K562 (cell line): ENCODE measurements around the gene PNPO. TPM values are rescaled to one million over a fixed set of nuclear protein-coding genes. Genes with fewer than 3 reads are reported as not detected.

Experiments
- AFF1 ChIP-seq, 2 experiments: fragments of 450-650 bp; IDR thresholded peaks; 2 replicates each; pipeline ENCODE4 v1.6.1; 2018; ENCODE audit warnings: mild to moderate bottlenecking in 2 of 2, low read depth in 1 of 2; ENCODE audit not compliant: partially characterized antibody in 2 of 2
- ATF4 ChIP-seq: fragments of 450-650 bp; formaldehyde crosslinking; IDR thresholded peaks from 2 replicates; pipeline ENCODE4 v1.4.0; 2022; ENCODE audit warnings: mild to moderate bottlenecking, moderate library complexity
- CTCFL ChIP-seq: IDR thresholded peaks from 2 replicates; pipeline ENCODE4 v1.6.1; 2011; ENCODE audit warnings: borderline replicate concordance, low read depth, mild to moderate bottlenecking, moderate library complexity, low read length; ENCODE audit not compliant: insufficient read depth, poor library complexity, severe bottlenecking
- CXXC5 ChIP-seq: fragments of 250-450 bp; sonication (Bioruptor Pico); IDR thresholded peaks from 2 replicates; pipeline ENCODE4 v1.8.0; 2022; ENCODE audit warnings: inconsistent platforms, mild to moderate bottlenecking, moderate library complexity
- E2F1 ChIP-seq: sonication (generic); formaldehyde crosslinking; IDR thresholded peaks from 2 replicates; pipeline ENCODE4 v1.8.1; 2023; ENCODE audit warnings: mild to moderate bottlenecking, missing genetic modification reagents, moderate library complexity
- EP300 ChIP-seq: IDR thresholded peaks from 2 replicates; pipeline ENCODE4 v1.6.1; 2012; ENCODE audit warnings: low read length, improper control_type of control experiment
- FOS ChIP-seq: IDR thresholded peaks from 3 replicates; pipeline ENCODE4 v1.6.1; 2011; ENCODE audit not compliant: insufficient read length; ENCODE audit errors: extremely low read depth
- FOXP4 ChIP-seq: sonication (generic); formaldehyde crosslinking; IDR thresholded peaks from 2 replicates; pipeline ENCODE4 v1.8.0; 2022; ENCODE audit warnings: mild to moderate bottlenecking, missing genetic modification reagents, borderline replicate concordance
- MEF2D ChIP-seq: conservative IDR thresholded peaks from 2 replicates; pipeline ENCODE4 v1.6.1; 2016; ENCODE audit warnings: low read depth, missing genetic modification characterization, missing compliant biosample characterization
- NCOA1 ChIP-seq: fragments of 450-650 bp; IDR thresholded peaks from 2 replicates; pipeline ENCODE4 v1.6.1; 2016; ENCODE audit warnings: low read depth
- NFATC3 ChIP-seq: fragments of 450-650 bp; IDR thresholded peaks from 2 replicates; pipeline ENCODE4 v1.6.1; 2017; ENCODE audit warnings: mild to moderate bottlenecking
- NFRKB ChIP-seq: fragments of 450-650 bp; IDR thresholded peaks from 2 replicates; pipeline ENCODE4 v1.6.1; 2016; ENCODE audit warnings: low read depth
- NR3C1 ChIP-seq: sonication (generic); formaldehyde crosslinking; IDR thresholded peaks from 2 replicates; pipeline ENCODE4 v1.8.1; 2022; ENCODE audit warnings: missing genetic modification reagents
- RUNX1 ChIP-seq: sonication (generic); IDR thresholded peaks from 2 replicates; pipeline ENCODE4 v1.6.1; 2016; ENCODE audit warnings: antibody characterized with exemption, low read depth
- SLC30A9 ChIP-seq: fragments of 250-450 bp; sonication (Bioruptor Pico); IDR thresholded peaks from 2 replicates; pipeline ENCODE4 v1.8.0; 2022; ENCODE audit warnings: mild to moderate bottlenecking, moderate library complexity
- TBL1XR1 ChIP-seq, 2 experiments: IDR thresholded peaks; 2 replicates each; pipeline ENCODE4 v1.6.1; 2012; ENCODE audit warnings: improper control_type of control experiment in 2 of 2, low read length in 2 of 2, mild to moderate bottlenecking in 1 of 2
- ZFP1 ChIP-seq: fragments of 450-650 bp; formaldehyde crosslinking; IDR thresholded peaks from 2 replicates; pipeline ENCODE4 v1.4.0; 2020; ENCODE audit warnings: mild to moderate bottlenecking, mixed read lengths
- ZNF316 ChIP-seq: fragments of 450-650 bp; IDR thresholded peaks from 2 replicates; pipeline ENCODE4 v1.6.1; 2016
- polyA plus RNA-seq, 8 experiments: library from polyadenylated mRNA; depleted of rRNA in 4 of 8; stranded (reverse) in 5 of 8; unstranded in 3 of 8; fragments of >200 nt; fragmentation: Nextera tagmentation in 2 of 8; fragmentation: Illumina TruSeq in 1 of 8; extraction: Ambion mirVana in 2 of 8; extraction: Trizol in 1 of 8; gene quantifications; 2 replicates each; pipeline versions ENCODE4 v1.2.1 to v1.2.3, GENCODE V29; 2011 to 2014; ENCODE audit warnings: inconsistent platforms in 1 of 8, missing spikeins in 1 of 8
- total RNA-seq, 7 experiments: library from RNA; depleted of rRNA in 6 of 7; stranded (reverse); fragments of >200 nt in 6 of 7; fragmentation: Illumina TruSeq in 2 of 7; extraction: Trizol in 2 of 7; gene quantifications; 2 replicates each; pipeline versions ENCODE4 v1.2.1 to v1.2.3, GENCODE V29; 2011 to 2021; ENCODE audit warnings: low replicate concordance in 1 of 7

The PNPO gene
- total and polyA plus RNA-seq, 9 of the 15 experiments (the other 6 are each of a cell fraction or from before 2014, with no cell fraction given), result 16.6 to 39.0 (median 27.4) TPM

GRCh38 chr17:47970725-47971499 lies 29.5 kb downstream of the PNPO start, which contains the start of gene CDK5RAP3 (continued):
- TF ChIP-seq AFF1 (IDR thresholded peaks at IDR 0.05; ENCODE audit: low read depth in 1 of 2, partially characterized antibody in 2 of 2) (no peak), MEF2D (tag) (no peak), SLC30A9 (no peak), NFATC3 (no peak), E2F1 (CRISPR knock-in tag) (peak; percentile 89), ATF4 (CRISPR knock-in tag) (no peak), RUNX1 (peak; percentile 15; the same call in 1 of the 2 replicates), FOXP4 (peak; percentile 87; the same call in 1 of the 2 replicates), ZNF316 (no peak), FOS (peak; percentile 85), CXXC5 (peak; percentile 77), TBL1XR1 (IDR thresholded peaks at IDR 0.05; ENCODE audit: low read length in 2 of 2) (peak in 1 of 2 experiments; percentile 48; a peak in 1 of 4 replicates), NFRKB (peak; percentile 88), NCOA1 (no peak; the same call in 1 of the 2 replicates), NR3C1 (no peak), EP300 (no peak), CTCFL (no peak), ZFP1 (CRISPR knock-in tag) (no peak)
